Measurements from ENCODE around the gene UNC5B. TPM values are rescaled to one million over a fixed set of nuclear protein-coding genes. Genes with fewer than 3 reads are reported as not detected.
"Not testable (repeated sequence)": the region's sequence is repeated elsewhere in the genome, so short reads cannot be mapped to it uniquely, and the experiment has no call there.

The UNC5B gene
- polyA plus RNA-seq, 12 donors, result 8.2 to 17.6 (median 10.4) TPM; not detected in 1

- DNase-seq, result no peak
These were observed 4.8 kb upstream of the UNC5B start for GRCh38 chr10:71207578-71207977.

- DNase-seq, result no peak
These were observed 3.0 kb upstream of the UNC5B start for GRCh38 chr10:71209352-71209715.

GRCh38 chr10:71209731-71210541 is 2.4 kb upstream of the UNC5B start:
- DNase-seq, result no peak

GRCh38 chr10:71210542-71210871 is 1.9 kb upstream of the UNC5B start:
- no peak for DNase-seq

- no peak for DNase-seq
These were observed 1.3 kb upstream of the UNC5B start for GRCh38 chr10:71211053-71211452.

- DNase-seq, result no peak
These were observed 524 bp upstream of the UNC5B start for GRCh38 chr10:71211775-71212317.

GRCh38 chr10:71213127-71213621 is 804 bp downstream of the UNC5B start:
- DNase-seq, result no peak

- DNase-seq, result no peak
These were observed 1.5 kb downstream of the UNC5B start for GRCh38 chr10:71213761-71214440.

- no peak for DNase-seq
These were observed 2.5 kb downstream of the UNC5B start for GRCh38 chr10:71214641-71215559.

- no peak for DNase-seq
These were observed 4.0 kb downstream of the UNC5B start for GRCh38 chr10:71216363-71216695.

- no peak for DNase-seq
These were observed 4.4 kb downstream of the UNC5B start for GRCh38 chr10:71216751-71217265.

- no peak for DNase-seq
These were observed 5.1 kb downstream of the UNC5B start for GRCh38 chr10:71217266-71218045.

- no peak for DNase-seq
These were observed 5.8 kb downstream of the UNC5B start for GRCh38 chr10:71218046-71218650.

- DNase-seq, result no peak
These were observed 6.3 kb downstream of the UNC5B start for GRCh38 chr10:71218651-71219050.

- DNase-seq, result not testable (repeated sequence)
These were observed 7.0 kb downstream of the UNC5B start for GRCh38 chr10:71219236-71219917.

- DNase-seq, result no peak
These were observed 7.7 kb downstream of the UNC5B start for GRCh38 chr10:71219918-71220688.

- DNase-seq, result no peak
These were observed 8.5 kb downstream of the UNC5B start for GRCh38 chr10:71220689-71221540.

- no peak for DNase-seq
These were observed 9.3 kb downstream of the UNC5B start for GRCh38 chr10:71221586-71222202.

Measured in muscle of arm (tissue), 12 donors.